HepG2 (cell line): ENCODE data around the gene COMT.

Experiments
- ADNP ChIP-seq: sonication (generic); formaldehyde crosslinking; IDR thresholded peaks from 2 replicates; pipeline ENCODE4 v1.4.0; 2020; ENCODE audit warnings: missing genetic modification reagents
- ETV6 ChIP-seq: sonication (generic); formaldehyde crosslinking; conservative IDR thresholded peaks from 2 replicates; pipeline ENCODE4 v1.4.0; 2020; ENCODE audit warnings: missing genetic modification reagents
- FOXO1 ChIP-seq: sonication (generic); formaldehyde crosslinking; IDR thresholded peaks from 2 replicates; pipeline ENCODE4 v1.4.0; 2020; ENCODE audit warnings: missing genetic modification reagents
- MXI1 ChIP-seq: IDR thresholded peaks from 3 replicates; pipeline ENCODE4 v1.6.1; 2012; ENCODE audit warnings: low read depth, low read length, inconsistent platforms, borderline replicate concordance
- NFKBIZ ChIP-seq: IDR thresholded peaks from 2 replicates; pipeline ENCODE4 v1.6.1; 2018; ENCODE audit warnings: missing genetic modification reagents, missing compliant biosample characterization
- SP1 ChIP-seq, 2 experiments: fragments of 450-650 bp in 1 of 2; sonication (generic) in 1 of 2; formaldehyde crosslinking in 1 of 2; IDR thresholded peaks; 2 replicates each; pipeline versions ENCODE4 v1.4.0 to v1.6.1; 2016 to 2020; ENCODE audit warnings: missing genetic modification reagents in 1 of 2
- ZFP1 ChIP-seq: IDR thresholded peaks from 2 replicates; pipeline ENCODE4 v1.6.1; 2016
- ZNF337 ChIP-seq: sonication (generic); formaldehyde crosslinking; IDR thresholded peaks from 2 replicates; pipeline ENCODE4 v1.5.1; 2020; ENCODE audit warnings: missing genetic modification reagents, low read depth, mild to moderate bottlenecking, borderline replicate concordance
- TF ChIP-seq, protein P1 (sequence below): sonication (generic); formaldehyde crosslinking; IDR thresholded peaks from 2 replicates; pipeline ENCODE4 v1.8.1; 2022; ENCODE audit warnings: low read depth, mild to moderate bottlenecking, missing genetic modification reagents
- TF ChIP-seq, protein P2 (sequence below): sonication (generic); formaldehyde crosslinking; conservative IDR thresholded peaks from 2 replicates; pipeline ENCODE4 v1.8.1; 2023; ENCODE audit warnings: missing genetic modification reagents
- TF ChIP-seq, protein P3 (sequence below): sonication (generic); IDR thresholded peaks from 2 replicates; pipeline ENCODE4 v1.6.1; 2016; ENCODE audit warnings: low read depth, borderline replicate concordance
- TF ChIP-seq, protein P4 (sequence below), 2 experiments: fragments of 450-650 bp in 1 of 2; sonication (generic) in 1 of 2; formaldehyde crosslinking in 1 of 2; IDR thresholded peaks; 2 replicates each; pipeline versions ENCODE4 v1.6.1 to v1.8.0; 2016 to 2022; ENCODE audit warnings: antibody characterized with exemption in 1 of 2, mild to moderate bottlenecking in 1 of 2, missing genetic modification reagents in 1 of 2
- TF ChIP-seq, protein P5 (sequence below): sonication (generic); formaldehyde crosslinking; conservative IDR thresholded peaks from 2 replicates; pipeline ENCODE4 v1.5.0; 2020; ENCODE audit warnings: missing genetic modification reagents
- TF ChIP-seq, protein P6 (sequence below): sonication (generic); formaldehyde crosslinking; IDR thresholded peaks from 2 replicates; pipeline ENCODE4 v1.4.0; 2020; ENCODE audit warnings: missing genetic modification reagents, borderline replicate concordance

DNA sequence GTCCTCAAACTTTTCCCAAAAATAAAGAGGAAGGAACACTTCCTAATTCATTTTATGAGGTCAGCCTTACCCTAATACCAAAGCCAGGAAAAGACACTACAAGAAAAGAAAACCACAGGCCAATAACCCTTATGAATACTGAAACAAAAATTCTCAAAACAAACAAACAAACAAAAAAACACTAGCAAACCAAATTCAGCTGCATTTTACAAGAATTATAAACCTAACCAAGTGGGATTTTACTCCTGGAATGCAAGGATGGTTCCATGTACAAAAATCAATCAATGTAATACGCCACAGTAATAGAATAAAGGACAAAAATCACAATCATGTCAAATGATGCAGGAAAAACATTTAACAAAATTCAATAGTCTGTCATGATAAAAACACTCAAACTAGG, 61.7 kb downstream of the COMT start:
- TF ChIP-seq NFKBIZ (CRISPR knock-in tag) (no peak), ZNF337 (no peak), SP1 (IDR thresholded peaks at IDR 0.05) (no peak), SP1 (CRISPR knock-in tag; IDR thresholded peaks at IDR 0.05) (no peak), ZFP1 (no peak), ETV6 (no peak), ADNP (CRISPR knock-in tag) (no peak), MXI1 (no peak), FOXO1 (CRISPR knock-in tag) (no peak)
- TF ChIP-seq, protein P1, sequence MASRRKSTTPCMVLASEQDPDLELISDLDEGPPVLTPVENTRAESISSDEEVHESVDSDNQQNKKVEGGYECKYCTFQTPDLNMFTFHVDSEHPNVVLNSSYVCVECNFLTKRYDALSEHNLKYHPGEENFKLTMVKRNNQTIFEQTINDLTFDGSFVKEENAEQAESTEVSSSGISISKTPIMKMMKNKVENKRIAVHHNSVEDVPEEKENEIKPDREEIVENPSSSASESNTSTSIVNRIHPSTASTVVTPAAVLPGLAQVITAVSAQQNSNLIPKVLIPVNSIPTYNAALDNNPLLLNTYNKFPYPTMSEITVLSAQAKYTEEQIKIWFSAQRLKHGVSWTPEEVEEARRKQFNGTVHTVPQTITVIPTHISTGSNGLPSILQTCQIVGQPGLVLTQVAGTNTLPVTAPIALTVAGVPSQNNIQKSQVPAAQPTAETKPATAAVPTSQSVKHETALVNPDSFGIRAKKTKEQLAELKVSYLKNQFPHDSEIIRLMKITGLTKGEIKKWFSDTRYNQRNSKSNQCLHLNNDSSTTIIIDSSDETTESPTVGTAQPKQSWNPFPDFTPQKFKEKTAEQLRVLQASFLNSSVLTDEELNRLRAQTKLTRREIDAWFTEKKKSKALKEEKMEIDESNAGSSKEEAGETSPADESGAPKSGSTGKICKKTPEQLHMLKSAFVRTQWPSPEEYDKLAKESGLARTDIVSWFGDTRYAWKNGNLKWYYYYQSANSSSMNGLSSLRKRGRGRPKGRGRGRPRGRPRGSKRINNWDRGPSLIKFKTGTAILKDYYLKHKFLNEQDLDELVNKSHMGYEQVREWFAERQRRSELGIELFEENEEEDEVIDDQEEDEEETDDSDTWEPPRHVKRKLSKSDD (CRISPR knock-in tag), result no peak
- TF ChIP-seq, protein P2, sequence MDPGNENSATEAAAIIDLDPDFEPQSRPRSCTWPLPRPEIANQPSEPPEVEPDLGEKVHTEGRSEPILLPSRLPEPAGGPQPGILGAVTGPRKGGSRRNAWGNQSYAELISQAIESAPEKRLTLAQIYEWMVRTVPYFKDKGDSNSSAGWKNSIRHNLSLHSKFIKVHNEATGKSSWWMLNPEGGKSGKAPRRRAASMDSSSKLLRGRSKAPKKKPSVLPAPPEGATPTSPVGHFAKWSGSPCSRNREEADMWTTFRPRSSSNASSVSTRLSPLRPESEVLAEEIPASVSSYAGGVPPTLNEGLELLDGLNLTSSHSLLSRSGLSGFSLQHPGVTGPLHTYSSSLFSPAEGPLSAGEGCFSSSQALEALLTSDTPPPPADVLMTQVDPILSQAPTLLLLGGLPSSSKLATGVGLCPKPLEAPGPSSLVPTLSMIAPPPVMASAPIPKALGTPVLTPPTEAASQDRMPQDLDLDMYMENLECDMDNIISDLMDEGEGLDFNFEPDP (CRISPR knock-in tag), result no peak
- TF ChIP-seq, protein P3, sequence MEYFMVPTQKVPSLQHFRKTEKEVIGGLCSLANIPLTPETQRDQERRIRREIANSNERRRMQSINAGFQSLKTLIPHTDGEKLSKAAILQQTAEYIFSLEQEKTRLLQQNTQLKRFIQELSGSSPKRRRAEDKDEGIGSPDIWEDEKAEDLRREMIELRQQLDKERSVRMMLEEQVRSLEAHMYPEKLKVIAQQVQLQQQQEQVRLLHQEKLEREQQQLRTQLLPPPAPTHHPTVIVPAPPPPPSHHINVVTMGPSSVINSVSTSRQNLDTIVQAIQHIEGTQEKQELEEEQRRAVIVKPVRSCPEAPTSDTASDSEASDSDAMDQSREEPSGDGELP, result no peak
- TF ChIP-seq, protein P4, sequence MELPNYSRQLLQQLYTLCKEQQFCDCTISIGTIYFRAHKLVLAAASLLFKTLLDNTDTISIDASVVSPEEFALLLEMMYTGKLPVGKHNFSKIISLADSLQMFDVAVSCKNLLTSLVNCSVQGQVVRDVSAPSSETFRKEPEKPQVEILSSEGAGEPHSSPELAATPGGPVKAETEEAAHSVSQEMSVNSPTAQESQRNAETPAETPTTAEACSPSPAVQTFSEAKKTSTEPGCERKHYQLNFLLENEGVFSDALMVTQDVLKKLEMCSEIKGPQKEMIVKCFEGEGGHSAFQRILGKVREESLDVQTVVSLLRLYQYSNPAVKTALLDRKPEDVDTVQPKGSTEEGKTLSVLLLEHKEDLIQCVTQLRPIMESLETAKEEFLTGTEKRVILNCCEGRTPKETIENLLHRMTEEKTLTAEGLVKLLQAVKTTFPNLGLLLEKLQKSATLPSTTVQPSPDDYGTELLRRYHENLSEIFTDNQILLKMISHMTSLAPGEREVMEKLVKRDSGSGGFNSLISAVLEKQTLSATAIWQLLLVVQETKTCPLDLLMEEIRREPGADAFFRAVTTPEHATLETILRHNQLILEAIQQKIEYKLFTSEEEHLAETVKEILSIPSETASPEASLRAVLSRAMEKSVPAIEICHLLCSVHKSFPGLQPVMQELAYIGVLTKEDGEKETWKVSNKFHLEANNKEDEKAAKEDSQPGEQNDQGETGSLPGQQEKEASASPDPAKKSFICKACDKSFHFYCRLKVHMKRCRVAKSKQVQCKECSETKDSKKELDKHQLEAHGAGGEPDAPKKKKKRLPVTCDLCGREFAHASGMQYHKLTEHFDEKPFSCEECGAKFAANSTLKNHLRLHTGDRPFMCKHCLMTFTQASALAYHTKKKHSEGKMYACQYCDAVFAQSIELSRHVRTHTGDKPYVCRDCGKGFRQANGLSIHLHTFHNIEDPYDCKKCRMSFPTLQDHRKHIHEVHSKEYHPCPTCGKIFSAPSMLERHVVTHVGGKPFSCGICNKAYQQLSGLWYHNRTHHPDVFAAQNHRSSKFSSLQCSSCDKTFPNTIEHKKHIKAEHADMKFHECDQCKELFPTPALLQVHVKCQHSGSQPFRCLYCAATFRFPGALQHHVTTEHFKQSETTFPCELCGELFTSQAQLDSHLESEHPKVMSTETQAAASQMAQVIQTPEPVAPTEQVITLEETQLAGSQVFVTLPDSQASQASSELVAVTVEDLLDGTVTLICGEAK (IDR thresholded peaks at IDR 0.05), result no peak
- TF ChIP-seq, protein P4 (CRISPR knock-in tag; IDR thresholded peaks at IDR 0.05), result no peak
- TF ChIP-seq, protein P5, sequence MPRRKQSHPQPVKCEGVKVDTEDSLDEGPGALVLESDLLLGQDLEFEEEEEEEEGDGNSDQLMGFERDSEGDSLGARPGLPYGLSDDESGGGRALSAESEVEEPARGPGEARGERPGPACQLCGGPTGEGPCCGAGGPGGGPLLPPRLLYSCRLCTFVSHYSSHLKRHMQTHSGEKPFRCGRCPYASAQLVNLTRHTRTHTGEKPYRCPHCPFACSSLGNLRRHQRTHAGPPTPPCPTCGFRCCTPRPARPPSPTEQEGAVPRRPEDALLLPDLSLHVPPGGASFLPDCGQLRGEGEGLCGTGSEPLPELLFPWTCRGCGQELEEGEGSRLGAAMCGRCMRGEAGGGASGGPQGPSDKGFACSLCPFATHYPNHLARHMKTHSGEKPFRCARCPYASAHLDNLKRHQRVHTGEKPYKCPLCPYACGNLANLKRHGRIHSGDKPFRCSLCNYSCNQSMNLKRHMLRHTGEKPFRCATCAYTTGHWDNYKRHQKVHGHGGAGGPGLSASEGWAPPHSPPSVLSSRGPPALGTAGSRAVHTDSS (CRISPR knock-in tag), result no peak
- TF ChIP-seq, protein P6, sequence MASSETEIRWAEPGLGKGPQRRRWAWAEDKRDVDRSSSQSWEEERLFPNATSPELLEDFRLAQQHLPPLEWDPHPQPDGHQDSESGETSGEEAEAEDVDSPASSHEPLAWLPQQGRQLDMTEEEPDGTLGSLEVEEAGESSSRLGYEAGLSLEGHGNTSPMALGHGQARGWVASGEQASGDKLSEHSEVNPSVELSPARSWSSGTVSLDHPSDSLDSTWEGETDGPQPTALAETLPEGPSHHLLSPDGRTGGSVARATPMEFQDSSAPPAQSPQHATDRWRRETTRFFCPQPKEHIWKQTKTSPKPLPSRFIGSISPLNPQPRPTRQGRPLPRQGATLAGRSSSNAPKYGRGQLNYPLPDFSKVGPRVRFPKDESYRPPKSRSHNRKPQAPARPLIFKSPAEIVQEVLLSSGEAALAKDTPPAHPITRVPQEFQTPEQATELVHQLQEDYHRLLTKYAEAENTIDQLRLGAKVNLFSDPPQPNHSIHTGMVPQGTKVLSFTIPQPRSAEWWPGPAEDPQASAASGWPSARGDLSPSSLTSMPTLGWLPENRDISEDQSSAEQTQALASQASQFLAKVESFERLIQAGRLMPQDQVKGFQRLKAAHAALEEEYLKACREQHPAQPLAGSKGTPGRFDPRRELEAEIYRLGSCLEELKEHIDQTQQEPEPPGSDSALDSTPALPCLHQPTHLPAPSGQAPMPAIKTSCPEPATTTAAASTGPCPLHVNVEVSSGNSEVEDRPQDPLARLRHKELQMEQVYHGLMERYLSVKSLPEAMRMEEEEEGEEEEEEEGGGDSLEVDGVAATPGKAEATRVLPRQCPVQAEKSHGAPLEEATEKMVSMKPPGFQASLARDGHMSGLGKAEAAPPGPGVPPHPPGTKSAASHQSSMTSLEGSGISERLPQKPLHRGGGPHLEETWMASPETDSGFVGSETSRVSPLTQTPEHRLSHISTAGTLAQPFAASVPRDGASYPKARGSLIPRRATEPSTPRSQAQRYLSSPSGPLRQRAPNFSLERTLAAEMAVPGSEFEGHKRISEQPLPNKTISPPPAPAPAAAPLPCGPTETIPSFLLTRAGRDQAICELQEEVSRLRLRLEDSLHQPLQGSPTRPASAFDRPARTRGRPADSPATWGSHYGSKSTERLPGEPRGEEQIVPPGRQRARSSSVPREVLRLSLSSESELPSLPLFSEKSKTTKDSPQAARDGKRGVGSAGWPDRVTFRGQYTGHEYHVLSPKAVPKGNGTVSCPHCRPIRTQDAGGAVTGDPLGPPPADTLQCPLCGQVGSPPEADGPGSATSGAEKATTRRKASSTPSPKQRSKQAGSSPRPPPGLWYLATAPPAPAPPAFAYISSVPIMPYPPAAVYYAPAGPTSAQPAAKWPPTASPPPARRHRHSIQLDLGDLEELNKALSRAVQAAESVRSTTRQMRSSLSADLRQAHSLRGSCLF (CRISPR knock-in tag), result no peak
